Large intestine (tissue), 3 donors: ENCODE measurements around the gene ZSCAN5A. TPM values are rescaled to one million over a fixed set of nuclear protein-coding genes. Genes with fewer than 3 reads are reported as not detected.
A peak's percentile ranks its signal among the peaks of the same experiment; 100 is the strongest.

ENCODE experiments used
- DNase-seq, 2 donors: peaks; one replicate each; pipeline versions ENCODE4 v3.0.0 to v3.0.0-alpha.2; 2013
- H3K27ac ChIP-seq: one replicate; pipeline ENCODE4 v1.5.1; 2013; ENCODE audit warnings: low read length
- H3K27me3 ChIP-seq: 2 replicates; pipeline ENCODE4 v1.6.1; 2013; ENCODE audit warnings: low read length; ENCODE audit not compliant: control insufficient read depth, insufficient read depth
- H3K36me3 ChIP-seq: 2 replicates; pipeline ENCODE4 v1.6.1; 2013; ENCODE audit warnings: low read length; ENCODE audit not compliant: control insufficient read depth, insufficient read depth
- H3K4me1 ChIP-seq: one replicate; pipeline ENCODE4 v1.6.1; 2013; ENCODE audit warnings: low read length; ENCODE audit not compliant: control insufficient read depth, insufficient read depth
- H3K4me3 ChIP-seq: one replicate; pipeline ENCODE4 v1.5.1; 2013; ENCODE audit warnings: low read length
- H3K9me3 ChIP-seq: one replicate; pipeline ENCODE4 v1.6.1; 2013; ENCODE audit warnings: mild to moderate bottlenecking, low read depth, low read length, moderate library complexity; ENCODE audit not compliant: control insufficient read depth
- WGBS: methylation state at CpG from one replicate; pipeline ENCODE4 v1.1.5; 2013; ENCODE audit warnings: low lambda C conversion rate; ENCODE audit not compliant: insufficient coverage; 5-methylcytosine and 5-hydroxymethylcytosine counted together
- polyA plus RNA-seq: library from polyadenylated mRNA; unstranded; fragments of 120-200 nt; gene quantifications from one replicate; pipeline ENCODE4 v1.2.1, GENCODE V29; 2013

Gene ZSCAN5A
- polyA plus RNA-seq, 1 donor: 9.8 TPM

DNA sequence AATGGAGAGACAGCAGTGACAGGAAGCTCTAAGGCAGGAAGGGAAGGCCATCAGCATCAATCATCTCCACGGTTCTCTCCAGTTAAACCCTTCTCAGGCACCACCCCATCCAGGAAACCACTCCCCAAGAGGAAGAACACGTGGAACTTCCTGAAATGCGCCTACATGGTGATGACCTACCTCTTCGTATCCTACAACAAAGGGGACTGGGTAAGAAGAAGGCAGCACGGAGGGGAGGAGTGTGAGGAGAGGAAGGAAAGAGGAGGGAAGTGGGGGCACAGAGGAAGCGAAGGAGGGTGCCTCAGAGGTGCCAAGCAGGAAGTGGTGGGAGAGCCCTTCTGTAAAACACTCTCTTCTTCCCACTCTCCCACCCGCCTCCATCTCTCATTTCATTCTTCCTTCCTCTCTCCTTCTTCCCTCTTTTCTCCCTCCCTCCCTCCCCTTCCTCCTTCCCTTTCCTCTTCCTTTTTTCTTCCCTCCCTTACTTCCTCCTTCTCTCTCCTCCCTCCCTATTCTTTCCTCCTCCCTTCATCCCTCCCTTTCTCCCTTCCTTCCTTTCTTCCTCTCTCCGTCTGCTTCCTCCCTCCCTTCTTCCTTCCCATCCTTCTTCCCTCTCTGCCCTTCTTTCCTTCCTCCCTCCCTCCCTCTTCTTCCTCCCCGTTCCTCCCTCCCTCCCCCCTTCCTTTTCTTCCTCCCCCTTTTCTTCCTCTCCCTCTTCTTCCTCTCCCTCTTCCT lies 12.6 kb downstream of the ZSCAN5A start:
- 81% methylated on average over 2 of the region's 9 CpGs for WGBS
- DNase-seq: no peak
- no peak overlapping the region for H3K27ac ChIP-seq
- no peaks in the 10 kb centered on the region for H3K9me3 ChIP-seq
- no peak overlapping the region for H3K4me3 ChIP-seq
- peaks cover 13% of the 10 kb centered on the region for H3K36me3 ChIP-seq
- H3K27me3 ChIP-seq: no peaks in the 10 kb centered on the region
- no peaks in the 10 kb centered on the region for H3K4me1 ChIP-seq

DNA sequence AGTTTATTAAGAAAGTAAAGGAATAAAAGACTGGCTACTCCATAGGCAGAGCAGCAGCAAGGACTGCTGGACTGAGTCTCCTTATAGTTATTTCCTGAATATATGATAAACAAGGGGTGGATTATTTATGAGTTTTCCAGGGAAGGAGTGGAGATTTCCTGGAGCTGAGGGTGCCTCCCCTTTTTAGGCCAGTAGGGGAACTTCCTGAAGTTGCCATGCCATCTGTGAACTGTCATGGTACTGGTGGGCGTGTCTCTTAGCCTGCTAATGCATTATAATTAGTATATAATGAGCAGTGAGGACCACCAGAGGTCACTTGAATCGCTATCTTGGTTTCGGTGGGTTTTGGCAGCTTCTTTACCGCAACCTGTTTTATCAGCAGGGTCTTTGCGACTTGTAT lies 13.5 kb downstream of the ZSCAN5A start:
- DNase-seq: peak; percentile 5 to 17
- WGBS: 82% methylated on average over 2 of the region's 5 CpGs

DNA sequence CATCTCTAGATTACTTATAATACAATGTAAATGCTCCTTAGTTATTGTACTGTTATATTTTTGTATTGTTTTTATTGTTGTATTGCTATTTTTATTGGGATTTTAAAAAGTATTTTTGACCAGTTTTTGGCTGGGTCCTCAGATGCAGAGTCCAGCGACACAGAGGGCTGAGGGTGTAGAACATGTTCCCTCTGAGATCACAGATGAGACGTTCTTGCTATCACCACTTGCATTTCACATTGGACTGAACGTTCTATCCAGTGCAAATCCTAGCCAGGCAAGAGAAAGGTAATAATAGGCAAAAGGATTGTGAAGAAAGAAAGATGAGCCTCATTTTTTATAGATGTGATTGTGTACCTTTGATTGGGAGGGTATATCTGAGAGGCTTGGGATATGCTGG lies 15.0 kb downstream of the ZSCAN5A start:
- whole genome bisulfite sequencing: no CpG with 5 or more reads among the region's 3 CpGs
- H3K4me1 ChIP-seq: no peaks in the 10 kb centered on the region
- H3K4me3 ChIP-seq: no peak overlapping the region
- H3K27ac ChIP-seq: no peak overlapping the region
- H3K9me3 ChIP-seq: no peaks in the 10 kb centered on the region
- peaks cover 12% of the 10 kb centered on the region for H3K36me3 ChIP-seq
- no peaks in the 10 kb centered on the region for H3K27me3 ChIP-seq
- no peak for DNase-seq

More for the DNA sequence above, 13.5 kb downstream of the ZSCAN5A start:
- Histone ChIP-seq H3K4me1 (no peaks in the 10 kb centered on the region), H3K27me3 (no peaks in the 10 kb centered on the region), H3K36me3 (peaks cover 14% of the 10 kb centered on the region), H3K4me3 (no peak overlapping the region), H3K9me3 (no peaks in the 10 kb centered on the region), H3K27ac (no peak overlapping the region)

DNA sequence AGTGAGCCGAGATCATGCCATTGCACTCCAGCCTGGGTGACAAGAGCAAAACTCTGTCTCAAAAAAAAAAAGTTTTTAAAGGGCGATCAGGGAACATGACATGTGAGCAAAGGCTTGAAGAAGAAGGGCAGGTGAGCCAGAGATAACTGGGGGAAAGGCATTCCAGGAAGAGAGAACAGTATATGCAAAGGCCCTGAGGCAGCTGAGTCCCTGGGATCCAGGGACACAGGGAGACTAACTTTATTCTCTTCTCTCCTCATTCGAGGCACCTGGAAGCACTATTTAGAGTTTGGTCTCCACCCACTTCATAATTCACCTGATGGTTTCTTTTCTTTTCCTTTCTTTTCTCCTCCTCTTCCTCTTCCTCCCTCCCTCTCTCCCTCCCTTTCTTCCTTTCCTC lies 17.6 kb downstream of the ZSCAN5A start:
- Histone ChIP-seq H3K9me3 (no peaks in the 10 kb centered on the region), H3K27ac (no peak overlapping the region), H3K4me3 (no peak overlapping the region), H3K36me3 (peaks cover 13% of the 10 kb centered on the region), H3K27me3 (no peaks in the 10 kb centered on the region), H3K4me1 (no peaks in the 10 kb centered on the region)
- 78% methylated on average over 1 of the region's 3 CpGs for WGBS
- DNase-seq: no peak

DNA sequence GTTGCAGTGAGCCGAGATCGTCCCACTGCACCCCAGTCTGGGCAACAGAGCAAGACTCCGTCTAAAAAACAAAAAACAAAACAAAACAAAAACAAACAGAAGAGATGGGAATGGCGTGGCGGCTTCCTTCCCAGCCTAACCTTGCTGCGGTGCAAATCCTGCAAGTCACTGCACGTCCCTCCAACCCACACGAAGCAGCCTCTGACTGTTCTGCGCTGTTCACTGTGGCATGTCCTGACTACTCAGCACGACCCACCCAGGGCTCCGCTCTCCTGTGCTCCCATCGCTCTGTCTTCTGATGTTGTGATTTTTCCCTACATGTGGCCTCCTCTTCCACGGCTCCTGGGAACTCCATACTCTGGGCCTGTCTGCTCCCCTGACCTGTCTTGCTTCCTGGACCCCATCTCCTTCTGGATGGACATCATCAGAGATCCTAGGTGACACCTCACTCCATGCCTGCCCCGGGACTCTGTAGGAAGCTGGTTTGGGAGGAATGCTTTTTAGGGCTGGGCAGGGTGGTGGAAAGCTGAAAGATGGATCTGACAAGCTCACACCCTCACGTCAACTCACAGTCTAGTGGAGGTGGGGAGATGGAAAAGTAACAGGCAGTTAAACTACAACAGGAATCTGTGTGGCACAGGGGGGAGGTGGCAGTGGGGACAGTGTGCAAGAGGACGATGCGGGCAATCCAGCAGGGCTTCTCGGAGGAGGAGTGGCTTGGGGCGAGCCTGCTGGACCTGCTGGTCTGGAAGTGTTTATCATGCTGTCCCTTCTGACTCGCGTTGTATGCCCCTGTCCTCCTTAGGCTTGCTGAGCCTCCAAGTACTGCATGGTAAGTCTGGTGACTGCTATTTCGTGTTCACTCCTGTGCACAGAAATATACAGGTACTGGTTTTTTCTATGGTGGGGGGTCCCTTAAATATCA lies 18.8 kb downstream of the ZSCAN5A start:
- Histone ChIP-seq H3K27me3 (no peaks in the 10 kb centered on the region), H3K4me1 (no peaks in the 10 kb centered on the region), H3K36me3 (peaks cover 17% of the 10 kb centered on the region), H3K9me3 (no peaks in the 10 kb centered on the region), H3K4me3 (no peak overlapping the region), H3K27ac (no peak overlapping the region)
- DNase-seq: no peak
- 100% methylated on average over 1 of the region's 22 CpGs for WGBS

DNA sequence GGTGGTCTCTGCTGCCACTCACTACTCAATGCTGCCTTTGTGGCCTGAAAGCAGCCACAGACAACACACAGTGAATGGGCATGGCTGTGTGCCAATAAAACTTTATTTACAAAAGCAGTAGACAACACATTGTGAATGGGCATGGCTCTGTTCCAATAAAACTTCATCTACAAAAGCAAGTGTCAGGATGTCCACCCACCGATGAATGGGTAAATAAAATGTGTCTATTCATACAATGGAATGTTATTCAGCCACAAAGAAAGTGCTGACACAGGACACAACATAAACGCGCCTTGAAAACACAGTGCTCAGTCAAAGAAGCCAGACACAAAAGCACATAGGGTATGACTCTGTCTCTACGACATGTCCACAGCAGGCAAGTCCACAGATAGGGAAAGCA lies 20.1 kb downstream of the ZSCAN5A start:
- no peaks in the 10 kb centered on the region for H3K27me3 ChIP-seq
- H3K4me3 ChIP-seq: no peak overlapping the region
- no CpG with 5 or more reads among the region's 4 CpGs for WGBS
- H3K27ac ChIP-seq: no peak overlapping the region
- H3K4me1 ChIP-seq: no peaks in the 10 kb centered on the region
- DNase-seq: no peak
- H3K9me3 ChIP-seq: no peaks in the 10 kb centered on the region
- H3K36me3 ChIP-seq: peaks cover 17% of the 10 kb centered on the region

DNA sequence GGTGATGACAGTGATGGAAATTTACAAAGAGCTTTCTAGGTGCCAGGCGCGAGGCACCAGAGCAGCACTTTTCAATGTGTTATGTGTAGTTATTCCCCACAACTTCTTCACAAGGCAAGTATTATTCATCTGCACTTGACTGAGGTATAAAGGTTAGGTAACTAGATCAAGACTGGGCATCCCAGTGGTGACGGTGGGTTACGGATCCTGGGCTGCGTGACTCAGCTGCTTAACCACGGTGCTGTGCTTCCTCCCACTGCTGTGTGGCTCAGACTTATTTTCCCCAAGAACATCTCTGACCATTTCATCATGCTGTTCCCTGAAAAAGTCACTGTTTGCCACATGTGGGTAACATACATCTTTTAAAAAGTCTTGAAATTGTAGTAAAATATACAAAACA lies 22.8 kb downstream of the ZSCAN5A start:
- H3K36me3 ChIP-seq: peaks cover 15% of the 10 kb centered on the region
- H3K27me3 ChIP-seq: no peaks in the 10 kb centered on the region
- no CpG with 5 or more reads among the region's 6 CpGs for WGBS
- no peaks in the 10 kb centered on the region for H3K9me3 ChIP-seq
- no peak overlapping the region for H3K27ac ChIP-seq
- H3K4me1 ChIP-seq: no peaks in the 10 kb centered on the region
- no peak overlapping the region for H3K4me3 ChIP-seq
- DNase-seq: no peak

DNA sequence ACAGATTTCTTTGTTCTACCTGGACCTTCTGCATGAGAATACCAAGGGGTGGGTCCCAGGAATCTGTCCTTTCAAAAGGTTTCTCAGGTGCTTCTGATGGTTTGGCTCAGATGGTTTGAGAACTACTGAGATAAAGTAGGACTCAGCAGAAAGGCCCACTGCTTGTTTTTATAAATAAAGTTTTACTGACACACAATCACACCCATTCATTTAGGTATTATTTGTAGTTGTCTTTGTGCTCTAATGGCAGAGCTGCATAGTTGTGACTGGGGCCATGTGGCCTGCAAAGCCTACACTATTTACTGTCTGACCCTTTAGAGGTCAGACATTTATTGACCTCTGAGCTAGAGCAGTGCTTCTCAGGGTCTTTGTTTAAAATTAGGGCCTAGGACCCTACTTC lies 24.5 kb downstream of the ZSCAN5A start:
- no peak overlapping the region for H3K4me3 ChIP-seq
- no peaks in the 10 kb centered on the region for H3K27me3 ChIP-seq
- H3K4me1 ChIP-seq: no peaks in the 10 kb centered on the region
- no peak for DNase-seq
- no peak overlapping the region for H3K27ac ChIP-seq
- H3K9me3 ChIP-seq: no peaks in the 10 kb centered on the region
- peaks cover 14% of the 10 kb centered on the region for H3K36me3 ChIP-seq

DNA sequence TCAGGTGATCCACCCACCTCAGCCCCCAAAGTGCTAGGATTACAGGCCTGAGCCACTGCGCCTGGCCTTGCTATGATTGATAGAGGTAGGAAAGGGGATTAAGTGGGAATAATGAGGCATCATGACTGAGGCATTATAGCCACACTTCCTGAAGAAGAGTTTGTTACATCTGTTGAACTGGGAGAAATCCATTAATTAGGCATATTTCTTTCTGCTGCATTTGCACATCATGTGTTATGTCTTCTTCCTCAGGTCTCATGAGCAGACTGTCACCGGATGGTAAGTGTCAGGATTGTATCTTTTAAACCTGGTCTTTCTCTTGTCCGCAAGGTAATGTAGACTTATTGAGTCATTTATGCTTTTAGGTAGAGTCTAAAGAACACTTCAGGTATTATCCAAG lies 29.9 kb downstream of the ZSCAN5A start:
- Histone ChIP-seq H3K27ac (no peak overlapping the region), H3K27me3 (no peaks in the 10 kb centered on the region), H3K36me3 (peaks cover 6% of the 10 kb centered on the region), H3K4me1 (no peaks in the 10 kb centered on the region), H3K4me3 (no peak overlapping the region), H3K9me3 (no peaks in the 10 kb centered on the region)
- no peak for DNase-seq
- no CpG with 5 or more reads among the region's 3 CpGs for WGBS

DNA sequence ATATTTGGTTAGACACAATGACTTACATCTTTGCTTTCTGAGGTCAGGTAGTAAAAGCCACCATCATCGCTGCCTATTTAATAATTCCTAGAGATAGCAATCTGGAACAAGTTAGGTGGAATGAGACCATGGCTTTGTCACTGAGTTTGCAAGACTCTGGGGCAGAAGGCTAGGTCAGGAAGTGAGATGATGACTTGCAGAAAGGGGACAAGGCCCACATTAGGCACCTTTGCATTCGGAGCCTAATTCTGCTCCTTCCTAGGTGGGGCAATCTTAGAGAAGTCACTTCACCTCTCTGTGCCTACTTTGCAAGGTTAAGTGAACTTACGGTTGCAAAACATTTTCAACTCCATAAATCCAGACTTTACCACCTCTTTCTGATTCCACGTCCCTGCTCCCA lies 31.8 kb downstream of the ZSCAN5A start:
- no peaks in the 10 kb centered on the region for H3K9me3 ChIP-seq
- WGBS: 92% methylated on average over 2 of the region's 4 CpGs
- H3K27ac ChIP-seq: no peak overlapping the region
- H3K4me1 ChIP-seq: no peaks in the 10 kb centered on the region
- H3K4me3 ChIP-seq: no peak overlapping the region
- no peaks in the 10 kb centered on the region for H3K27me3 ChIP-seq
- peaks cover 6% of the 10 kb centered on the region for H3K36me3 ChIP-seq
- DNase-seq: no peak
